Mammary epithelial cell (primary cell): ENCODE measurements around the gene PLK5.

Experiments
- EZH2 ChIP-seq: IDR thresholded peaks from 2 replicates; pipeline ENCODE4 v1.6.1; 2012; ENCODE audit warnings: low read length, inconsistent platforms, borderline replicate concordance
- TF ChIP-seq, protein P1 (sequence below), 2 donors: IDR thresholded peaks in 1 of 2; conservative IDR thresholded peaks in 1 of 2; 2 replicates each; pipeline ENCODE4 v1.5.1; 2011 to 2012; ENCODE audit warnings: inconsistent platforms in 2 of 2, low read length in 2 of 2, mild to moderate bottlenecking in 2 of 2, control low read depth in 1 of 2, low read depth in 1 of 2; ENCODE audit not compliant: insufficient read depth in 1 of 2; ENCODE audit errors: extremely low read depth in 1 of 2

GRCh38 chr19:1563251-1563650, 39.4 kb downstream of the PLK5 start:
- TF ChIP-seq, protein P1, sequence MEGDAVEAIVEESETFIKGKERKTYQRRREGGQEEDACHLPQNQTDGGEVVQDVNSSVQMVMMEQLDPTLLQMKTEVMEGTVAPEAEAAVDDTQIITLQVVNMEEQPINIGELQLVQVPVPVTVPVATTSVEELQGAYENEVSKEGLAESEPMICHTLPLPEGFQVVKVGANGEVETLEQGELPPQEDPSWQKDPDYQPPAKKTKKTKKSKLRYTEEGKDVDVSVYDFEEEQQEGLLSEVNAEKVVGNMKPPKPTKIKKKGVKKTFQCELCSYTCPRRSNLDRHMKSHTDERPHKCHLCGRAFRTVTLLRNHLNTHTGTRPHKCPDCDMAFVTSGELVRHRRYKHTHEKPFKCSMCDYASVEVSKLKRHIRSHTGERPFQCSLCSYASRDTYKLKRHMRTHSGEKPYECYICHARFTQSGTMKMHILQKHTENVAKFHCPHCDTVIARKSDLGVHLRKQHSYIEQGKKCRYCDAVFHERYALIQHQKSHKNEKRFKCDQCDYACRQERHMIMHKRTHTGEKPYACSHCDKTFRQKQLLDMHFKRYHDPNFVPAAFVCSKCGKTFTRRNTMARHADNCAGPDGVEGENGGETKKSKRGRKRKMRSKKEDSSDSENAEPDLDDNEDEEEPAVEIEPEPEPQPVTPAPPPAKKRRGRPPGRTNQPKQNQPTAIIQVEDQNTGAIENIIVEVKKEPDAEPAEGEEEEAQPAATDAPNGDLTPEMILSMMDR (conservative IDR thresholded peaks at IDR 0.05 in 1 of 2, IDR thresholded peaks at IDR 0.05 in 1 of 2; ENCODE audit: extremely low read depth in 1 of 2, insufficient read depth in 1 of 2, low read depth in 1 of 2, low read length in 2 of 2): no peak
- TF ChIP-seq EZH2: no peak
